Lung (tissue), 12 donors: ENCODE data around the gene TRERF1. TPM values are rescaled to one million over a fixed set of nuclear protein-coding genes. Genes with fewer than 3 reads are reported as not detected.
A peak's percentile ranks its signal among the peaks of the same experiment; 100 is the strongest.
"Not testable (repeated sequence)": the region's sequence is repeated elsewhere in the genome, so short reads cannot be mapped to it uniquely, and the experiment has no call there.

Source experiments
- ATAC-seq: fragments of 200-7000 bp; cut with Tn5 transposase; one replicate; pipeline ENCODE4 v1.9.1; 2020; ENCODE audit warnings: moderate number of reproducible peaks; ENCODE audit not compliant: insufficient read depth, low FRiP score
- DNase-seq, 3 donors: peaks; one replicate each; pipeline ENCODE4 v3.0.0-alpha.2; 2013 to 2017
- H3K27ac ChIP-seq, 2 donors: one replicate each; pipeline ENCODE4 v1.5.1; 2013; ENCODE audit warnings: mild to moderate bottlenecking in 2 of 2, moderate library complexity in 2 of 2, control low read depth in 1 of 2, inconsistent platforms in 1 of 2, low read depth in 1 of 2, low read length in 1 of 2
- H3K27me3 ChIP-seq, 3 donors: one replicate each; pipeline ENCODE4 v1.5.1; 2013; ENCODE audit warnings: low read length in 2 of 3; ENCODE audit not compliant: control insufficient read depth in 3 of 3, insufficient read depth in 3 of 3
- H3K36me3 ChIP-seq, 4 donors: one replicate each; pipeline ENCODE4 v1.5.1; 2013; ENCODE audit warnings: low read length in 4 of 4, mild to moderate bottlenecking in 1 of 4, moderate library complexity in 1 of 4; ENCODE audit not compliant: control insufficient read depth in 4 of 4, insufficient read depth in 4 of 4
- H3K4me1 ChIP-seq, 5 donors: one replicate each; pipeline ENCODE4 v1.5.1; 2013; ENCODE audit warnings: low read length in 5 of 5, mild to moderate bottlenecking in 2 of 5, moderate library complexity in 1 of 5; ENCODE audit not compliant: control insufficient read depth in 5 of 5, insufficient read depth in 5 of 5
- H3K4me3 ChIP-seq: one replicate; pipeline ENCODE4 v1.5.1; 2013; ENCODE audit warnings: mild to moderate bottlenecking, control low read depth, moderate library complexity
- H3K9ac ChIP-seq, 2 donors: one replicate each; pipeline ENCODE4 v1.5.1; 2013; ENCODE audit warnings: low read length in 2 of 2, control low read depth in 1 of 2; ENCODE audit not compliant: insufficient read depth in 1 of 2
- H3K9me3 ChIP-seq, 4 donors: one replicate each; pipeline ENCODE4 v1.5.1; 2013; ENCODE audit warnings: low read length in 3 of 4, mild to moderate bottlenecking in 1 of 4, moderate library complexity in 1 of 4; ENCODE audit not compliant: control insufficient read depth in 4 of 4, insufficient read depth in 3 of 4
- CTCF ChIP-seq: IDR thresholded peaks from 2 replicates; pipeline ENCODE4 v1.5.1; 2012; ENCODE audit warnings: mild to moderate bottlenecking; ENCODE audit errors: control extremely low read depth, extremely low read depth
- WGBS, 2 donors: extraction: QIAGEN DNeasy Blood & Tissue Kit; methylation state at CpG; one replicate each; pipeline ENCODE4 v1.1.7; 2013; 5-methylcytosine and 5-hydroxymethylcytosine counted together
- polyA plus RNA-seq, 2 donors: library from polyadenylated mRNA; stranded (reverse); fragments of 200-250 nt; gene quantifications; one replicate each; pipeline ENCODE4 v1.2.1, GENCODE V29; 2013
- total RNA-seq, 2 donors: library from RNA; depleted of rRNA in 1 of 2; stranded (reverse); fragments of >200 nt in 1 of 2; gene quantifications; one replicate each; pipeline ENCODE4 v1.2.1, GENCODE V29; 2014 to 2021
- donor health status: control.
- donor health status: control.
- donor health status: Bipolar disorder and iron deficiency.
- donor health status: healthy.
- donor health status: DM: yes; HTN: yes; CAD: no.

TRERF1 gene
- total and polyA plus RNA-seq, 4 donors: 1.2 to 10.4 (median 3.3) TPM

DNA sequence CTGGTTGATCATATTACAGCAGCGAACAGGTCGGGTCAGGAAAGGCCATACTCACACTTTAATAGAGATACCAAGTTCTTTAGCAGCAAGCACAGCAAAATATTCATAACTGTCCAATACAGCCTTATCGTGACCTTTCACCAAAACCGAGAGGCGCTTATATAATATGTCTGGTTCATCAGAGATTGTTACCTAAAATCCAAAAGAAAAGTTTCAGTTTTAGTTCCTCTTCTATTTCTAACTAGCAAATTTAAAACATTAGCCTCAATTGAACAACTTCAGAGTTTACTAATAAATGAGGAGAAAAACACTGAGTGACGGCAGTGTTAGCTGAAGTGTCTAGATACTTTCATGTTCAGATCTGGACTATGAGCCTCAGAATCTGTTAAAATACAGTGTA, 240.0 kb downstream of the TRERF1 start:
- DNase-seq: no peak
- Histone ChIP-seq H3K9ac (no peak overlapping the region), H3K36me3 (peaks cover 19 to 32% (median 24%) of the 10 kb centered on the region in 4 donors), H3K27me3 (no peaks in the 10 kb centered on the region), H3K27ac (no peak overlapping the region), H3K9me3 (no peaks in the 10 kb centered on the region), H3K4me3 (no peak overlapping the region), H3K4me1 (peaks cover 0 to 7% (median 0%) of the 10 kb centered on the region in 5 donors)
- TF ChIP-seq CTCF: no peak
- no peak for ATAC-seq
- 94 to 95% methylated on average over 6 of the region's 6 CpGs for WGBS, 2 donors

GRCh38 chr6:42210551-42210950, 241.2 kb downstream of the TRERF1 start:
- no peak overlapping the region for H3K9ac ChIP-seq
- no peak for ATAC-seq
- no peaks in the 10 kb centered on the region for H3K4me1 ChIP-seq
- peaks cover 19 to 38% (median 24%) of the 10 kb centered on the region in 4 donors for H3K36me3 ChIP-seq
- no CpG with 5 or more reads among the region's 1 CpG for WGBS, 2 donors
- no peak for DNase-seq
- no peaks in the 10 kb centered on the region for H3K9me3 ChIP-seq
- no peak for TF ChIP-seq CTCF
- H3K27me3 ChIP-seq: no peaks in the 10 kb centered on the region
- peak overlapping the region in 1 of 2 donors; percentile 21 for H3K27ac ChIP-seq
- no peak overlapping the region for H3K4me3 ChIP-seq

- not testable (repeated sequence) for H3K27me3 ChIP-seq, H3K9ac ChIP-seq, ATAC-seq, H3K27ac ChIP-seq, H3K4me1 ChIP-seq, H3K4me3 ChIP-seq, H3K9me3 ChIP-seq, DNase-seq
- H3K36me3 ChIP-seq: peaks cover 15 to 41% (median 21%) of the 10 kb centered on the region in 4 donors
- WGBS, 2 donors: 91 to 93% methylated on average over 2 of the region's 2 CpGs
Observed at GRCh38 chr6:42207559-42207958, 244.2 kb downstream of the TRERF1 start.

DNA sequence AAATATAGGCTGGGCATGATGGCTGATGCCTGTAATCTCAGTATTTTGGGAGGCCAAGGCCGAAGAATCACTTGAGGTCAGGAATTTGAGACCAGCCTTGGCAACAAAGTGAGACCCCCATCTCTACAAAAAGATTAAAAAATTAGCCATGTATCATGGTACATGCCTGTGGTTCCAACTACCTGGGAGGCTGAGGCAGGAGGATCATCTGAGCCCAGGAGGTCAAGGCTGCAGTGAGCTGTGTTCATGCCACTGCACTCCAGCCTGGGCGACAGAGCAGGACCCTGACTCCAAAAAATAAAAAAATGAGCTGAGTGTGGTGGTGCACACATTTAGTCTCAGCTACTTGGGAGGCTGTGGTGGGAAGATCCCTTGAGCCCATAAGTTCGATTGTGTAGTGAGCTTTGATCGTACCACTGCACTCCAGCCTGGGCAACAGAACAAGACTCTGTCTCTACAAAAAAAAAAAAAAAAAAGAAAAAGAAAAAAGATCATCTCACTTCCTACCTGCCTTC, 246.9 kb downstream of the TRERF1 start:
- Histone ChIP-seq H3K4me1 (no peaks in the 10 kb centered on the region), H3K4me3 (no peak overlapping the region), H3K27ac (no peak overlapping the region), H3K9me3 (no peaks in the 10 kb centered on the region), H3K27me3 (no peaks in the 10 kb centered on the region), H3K36me3 (peaks cover 10 to 29% (median 15%) of the 10 kb centered on the region in 4 donors), H3K9ac (no peak overlapping the region)
- DNase-seq: no peak
- WGBS, 2 donors: 96 to 97% methylated on average over 4 of the region's 4 CpGs
- no peak for TF ChIP-seq CTCF
- no peak for ATAC-seq
